GM18499 (cell line): ENCODE data around the gene TCEANC2.
"Not testable (repeated sequence)": the region's sequence is repeated elsewhere in the genome, so short reads cannot be mapped to it uniquely, and the experiment has no call there.

Experiments used
- ATAC-seq: cut with Tn5 transposase; IDR thresholded peaks from one replicate; pipeline ENCODE4 v1.9.1; 2021; ENCODE audit warnings: moderate number of reproducible peaks; ENCODE audit not compliant: insufficient read depth, unreplicated experiment

TCEANC2 gene

DNA sequence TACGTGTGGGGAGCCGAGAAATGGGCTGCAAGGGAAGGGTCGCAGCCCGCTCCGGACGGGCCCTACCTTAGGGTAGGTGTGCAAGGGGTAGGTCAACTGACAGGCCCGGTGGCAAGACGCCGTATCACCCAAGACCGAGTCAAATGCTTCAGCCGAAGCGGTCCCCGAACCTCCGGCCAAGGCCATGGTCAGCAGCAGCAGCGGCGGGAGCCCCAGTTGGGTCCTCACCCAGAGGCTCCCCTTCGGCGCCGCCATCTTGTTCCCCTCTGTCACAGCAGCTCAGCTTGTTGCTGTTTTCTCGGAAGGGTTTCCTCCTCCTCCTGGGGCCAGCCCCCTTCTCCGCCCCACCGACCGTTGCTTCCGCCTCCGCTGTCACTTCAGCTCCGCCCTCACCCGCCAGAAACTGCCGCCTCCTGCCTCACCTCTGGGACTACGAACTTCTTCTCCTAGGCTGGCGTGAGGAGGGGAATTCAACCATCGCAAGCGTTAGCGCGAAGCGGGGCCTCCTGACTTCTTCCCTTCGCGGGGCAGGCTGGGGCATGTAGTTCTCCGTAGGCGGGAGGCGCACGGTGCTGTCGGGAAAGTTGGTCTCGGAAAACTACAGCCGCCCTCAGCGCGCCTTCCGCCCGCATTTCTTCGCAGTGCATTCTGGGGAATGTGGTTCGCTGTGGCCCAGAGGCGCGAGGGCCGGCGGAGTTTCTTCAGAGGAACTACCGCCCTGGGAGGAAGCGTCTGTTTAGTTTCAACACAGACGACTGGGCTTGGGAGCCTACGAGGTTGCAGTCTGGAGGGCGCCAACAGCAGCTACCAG lies at the start of gene TCEANC2, which contains the start of gene TMEM59:
Gene TCEANC2, plus strand, starts transcription at position 675 of the 811 bp plus-strand sequence. CDS start 815 bp downstream, outside the sequence.
Gene TMEM59, minus strand, starts transcription at position 271 of the 811 bp plus-strand sequence. Its CDS starts 16 bp downstream, at position 255.
- ATAC-seq, result peak; percentile 86

DNA sequence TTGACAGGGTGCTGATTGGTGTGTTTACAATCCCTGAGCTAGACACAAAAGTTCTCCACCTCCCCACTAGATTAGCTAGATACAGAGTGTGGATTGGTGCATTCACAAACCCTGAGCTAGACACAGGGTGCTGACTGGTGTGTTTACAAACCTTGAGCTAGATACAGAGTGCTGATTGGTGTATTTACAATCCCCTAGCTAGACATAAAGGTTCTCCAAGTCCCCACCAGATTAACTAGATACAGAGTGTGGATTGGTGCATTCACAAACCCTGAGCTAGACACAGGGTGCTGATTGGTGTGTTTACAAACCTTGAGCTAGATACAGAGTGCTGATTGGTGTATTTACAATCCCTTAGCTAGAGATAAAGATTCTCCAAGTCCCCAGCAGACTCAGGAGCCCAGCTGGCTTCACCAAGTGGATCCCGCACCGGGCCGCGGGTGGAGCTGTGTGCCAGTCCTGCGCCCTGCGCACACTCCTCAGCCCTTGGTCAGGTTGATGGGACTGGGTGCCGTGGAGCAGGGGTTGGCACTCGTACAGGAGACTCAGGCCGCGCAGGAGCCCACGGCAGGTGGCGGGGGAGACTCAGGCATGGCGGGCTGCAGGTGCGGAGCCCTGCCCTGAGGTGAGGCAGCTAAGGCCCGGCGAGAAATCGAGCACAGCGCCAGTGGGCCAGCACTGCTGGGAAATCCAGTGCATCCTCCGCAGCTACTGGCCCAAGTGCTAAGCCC lies 49.5 kb upstream of the TCEANC2 start:
- ATAC-seq, result not testable (repeated sequence)

DNA sequence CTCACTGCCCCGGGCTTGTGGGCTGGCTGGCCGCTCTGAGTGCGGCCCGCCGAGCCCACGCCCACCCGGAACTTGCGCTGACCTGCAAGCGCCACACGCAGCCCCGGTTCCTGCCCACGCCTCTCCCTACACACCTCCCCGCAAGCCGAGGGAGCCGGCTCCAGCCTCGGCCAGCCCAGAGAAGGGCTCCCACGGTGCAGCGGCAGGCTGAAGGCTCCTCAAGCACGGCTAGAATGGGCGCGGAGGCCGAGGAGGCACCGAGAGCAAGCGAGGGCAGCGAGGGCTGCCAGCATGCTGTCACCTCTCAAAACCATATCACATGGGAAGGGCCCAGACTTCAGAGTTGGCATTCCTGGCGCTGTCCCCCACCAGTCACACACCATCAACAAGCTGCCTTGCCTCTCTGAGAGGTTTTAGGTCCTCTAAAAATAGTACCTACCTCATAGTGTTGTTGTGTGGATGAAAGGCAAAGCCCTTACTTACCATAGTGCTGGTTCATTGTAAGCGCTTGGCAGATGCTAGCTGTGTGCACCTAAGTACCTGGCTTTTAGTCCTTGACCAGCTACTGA lies 48.8 kb upstream of the TCEANC2 start:
- no peak for ATAC-seq

DNA sequence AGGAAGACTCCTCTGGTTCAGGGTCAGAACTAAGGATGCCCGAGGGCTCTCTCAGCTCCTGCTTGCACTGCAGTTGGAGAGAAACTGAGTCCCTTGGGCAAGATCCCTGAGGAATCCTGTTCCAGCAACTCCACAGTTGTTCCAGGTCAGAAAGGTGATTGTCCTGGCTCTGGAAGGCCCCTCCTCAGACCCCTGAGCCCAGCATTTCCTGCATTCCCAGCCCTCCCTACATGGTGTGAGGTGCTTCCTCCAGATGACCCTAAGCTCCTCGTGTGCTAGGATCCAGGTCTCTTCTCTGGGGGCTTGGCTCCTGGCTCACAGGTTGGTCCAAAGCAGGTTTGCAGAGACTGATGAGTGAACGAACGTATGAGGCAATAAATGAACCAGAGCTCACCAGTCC lies 46.9 kb upstream of the TCEANC2 start:
- no peak for ATAC-seq

DNA sequence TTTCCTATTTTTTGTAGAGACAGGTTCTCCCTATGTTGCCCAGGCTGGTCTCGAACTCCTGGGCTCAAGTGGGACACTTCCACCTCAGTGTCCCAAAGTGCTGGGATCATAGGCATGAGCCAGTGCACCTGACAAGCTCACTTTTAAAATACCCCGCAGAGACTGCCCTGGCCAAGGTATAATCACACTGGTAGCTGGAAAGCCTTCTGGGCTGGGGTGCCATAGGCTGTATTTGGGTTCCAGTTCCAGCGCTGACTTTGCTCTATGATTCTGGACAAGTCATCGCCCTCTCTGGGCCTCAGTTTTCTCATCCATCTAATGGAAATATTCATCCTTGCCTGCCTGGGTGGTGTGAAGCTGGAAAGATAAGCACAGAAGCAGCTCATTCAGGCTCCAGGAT lies 45.8 kb upstream of the TCEANC2 start:
- no peak for ATAC-seq

DNA sequence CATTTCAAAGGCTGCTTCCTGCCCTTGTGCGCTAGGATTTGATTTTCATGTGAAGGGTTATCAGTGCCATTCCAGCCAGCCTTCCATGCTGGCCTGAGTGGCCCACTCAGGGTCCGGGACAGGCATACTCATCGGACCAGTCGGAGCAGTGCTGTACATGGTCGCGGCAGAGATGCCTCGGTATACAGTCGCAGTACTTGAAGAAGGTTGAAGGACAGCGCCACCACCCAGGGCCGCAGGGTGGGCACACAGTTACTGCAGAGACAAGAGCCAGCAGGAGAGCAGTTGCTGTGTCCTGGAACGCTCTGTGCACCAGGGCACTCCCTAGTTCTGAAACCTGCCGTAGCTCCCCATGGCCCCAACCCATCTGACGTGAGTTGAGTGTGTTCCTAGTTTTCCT lies 44.5 kb upstream of the TCEANC2 start:
- no peak for ATAC-seq

DNA sequence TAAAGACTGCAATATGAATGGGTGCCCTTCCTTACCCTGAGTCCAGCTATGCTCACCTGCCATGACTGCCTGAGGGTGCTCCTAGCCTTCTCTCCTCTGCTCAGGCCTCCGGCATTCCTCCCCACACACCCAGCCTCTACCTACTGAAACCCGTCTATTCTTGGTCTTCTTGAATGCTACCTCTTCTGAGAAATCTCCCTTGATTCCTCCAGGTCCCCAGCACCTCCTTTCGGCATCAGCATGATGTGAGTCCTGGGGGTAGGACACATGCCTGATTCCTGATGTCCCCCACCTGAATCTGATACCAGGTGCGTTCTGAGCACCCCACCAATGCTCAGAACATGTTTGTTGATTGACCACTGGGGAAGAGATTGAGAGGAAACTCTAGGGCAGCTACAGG lies 44.0 kb upstream of the TCEANC2 start:
- no peak for ATAC-seq

DNA sequence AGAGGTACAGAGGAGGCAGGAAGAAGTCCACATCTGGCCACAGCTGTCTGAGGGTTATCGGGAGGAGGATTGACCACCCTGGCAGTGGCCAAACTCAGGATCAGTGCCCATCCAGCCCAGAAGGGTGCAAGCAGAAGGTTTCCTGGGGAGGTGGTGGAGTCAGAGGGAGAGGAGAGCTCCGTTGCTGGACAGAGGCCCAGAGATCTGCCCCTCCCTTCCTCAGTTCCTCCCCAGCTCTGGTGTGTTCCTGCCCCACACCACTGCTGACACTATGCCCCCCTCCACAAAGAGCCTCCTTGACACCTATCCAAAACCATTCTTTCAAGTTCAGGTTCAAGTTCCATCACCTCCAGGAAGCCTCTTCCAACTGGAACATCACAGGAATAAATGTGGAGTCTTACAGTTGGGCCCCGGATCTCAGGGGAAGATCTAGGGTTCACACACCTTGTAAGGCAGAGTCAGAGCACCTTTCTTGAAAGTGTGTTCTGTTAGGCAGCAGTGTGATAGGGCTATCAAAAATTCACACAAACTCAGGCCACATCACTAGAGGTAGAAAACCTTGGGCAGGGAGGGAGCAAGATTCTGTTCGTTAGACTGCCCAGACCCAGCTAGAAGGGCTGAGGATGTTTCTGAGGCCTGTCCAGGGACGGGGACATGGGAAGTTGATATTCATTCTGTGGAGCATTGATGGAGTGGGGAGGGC lies 42.8 kb upstream of the TCEANC2 start:
- ATAC-seq, result no peak

DNA sequence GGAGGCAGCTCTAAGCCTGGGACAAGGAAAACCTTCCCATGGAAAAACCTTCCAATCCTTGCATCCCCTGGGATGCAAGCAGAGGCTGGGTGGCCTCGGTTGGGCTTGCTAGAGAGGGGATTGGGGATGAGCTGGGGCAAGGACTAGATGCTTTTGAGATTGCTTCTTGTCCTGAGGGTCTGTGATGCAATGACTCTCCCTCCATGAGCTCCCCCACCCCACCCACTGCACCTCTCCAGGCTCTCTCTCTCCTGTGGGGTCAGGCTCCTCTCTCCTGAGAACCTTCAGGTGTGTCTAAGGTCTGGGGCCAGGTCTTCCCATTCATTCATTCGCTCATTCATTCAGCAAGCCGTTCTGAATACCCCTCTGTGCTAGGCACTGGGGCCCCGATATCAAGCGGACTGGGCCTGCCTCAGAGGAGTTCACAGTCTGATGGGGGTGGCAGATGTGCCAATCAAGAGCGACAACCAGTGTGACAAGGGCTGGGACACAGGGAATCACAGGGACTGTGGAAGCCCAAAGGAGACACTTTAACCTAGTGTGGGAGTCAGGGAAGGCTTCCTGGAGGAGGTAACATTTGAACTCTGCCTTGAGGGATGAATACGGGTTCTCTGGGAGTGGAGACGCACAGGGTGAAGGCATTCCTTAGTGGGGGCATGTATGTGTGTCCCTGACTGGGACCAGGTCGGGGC lies 41.9 kb upstream of the TCEANC2 start:
- ATAC-seq, result no peak

DNA sequence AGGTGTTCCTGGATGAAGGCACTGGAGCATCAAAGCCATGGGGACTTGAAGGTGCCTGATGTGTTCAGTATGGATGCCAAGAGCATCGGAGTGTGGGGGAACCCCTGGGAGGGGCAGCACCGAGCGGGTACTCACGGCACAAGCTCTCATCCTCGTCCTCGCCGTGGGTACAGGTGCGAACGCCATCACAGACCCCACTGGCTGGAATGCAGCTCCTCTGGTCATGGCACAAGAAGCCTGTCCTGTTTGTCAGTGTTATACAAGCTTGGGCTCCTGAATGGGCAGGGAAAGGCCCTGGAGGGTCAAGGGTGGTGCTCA lies 41.4 kb upstream of the TCEANC2 start:
- no peak for ATAC-seq

DNA sequence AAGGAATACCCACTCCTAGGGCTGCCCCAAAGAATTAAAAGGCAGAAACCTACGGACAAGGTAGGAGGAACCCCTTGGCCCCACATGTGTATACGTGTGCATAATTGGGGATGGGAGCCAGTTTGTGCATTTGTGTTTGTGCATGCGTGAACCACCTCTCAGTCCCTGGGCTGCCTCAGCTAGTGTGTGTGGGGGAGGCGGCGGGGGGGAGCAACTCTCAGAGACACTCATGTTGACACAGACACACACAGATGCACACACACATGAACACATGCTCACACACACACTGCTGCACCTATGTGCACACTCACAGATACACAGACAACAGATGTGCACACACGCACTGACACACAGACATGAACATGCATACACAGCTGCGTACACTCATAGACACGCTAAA lies 40.5 kb upstream of the TCEANC2 start:
- no peak for ATAC-seq

DNA sequence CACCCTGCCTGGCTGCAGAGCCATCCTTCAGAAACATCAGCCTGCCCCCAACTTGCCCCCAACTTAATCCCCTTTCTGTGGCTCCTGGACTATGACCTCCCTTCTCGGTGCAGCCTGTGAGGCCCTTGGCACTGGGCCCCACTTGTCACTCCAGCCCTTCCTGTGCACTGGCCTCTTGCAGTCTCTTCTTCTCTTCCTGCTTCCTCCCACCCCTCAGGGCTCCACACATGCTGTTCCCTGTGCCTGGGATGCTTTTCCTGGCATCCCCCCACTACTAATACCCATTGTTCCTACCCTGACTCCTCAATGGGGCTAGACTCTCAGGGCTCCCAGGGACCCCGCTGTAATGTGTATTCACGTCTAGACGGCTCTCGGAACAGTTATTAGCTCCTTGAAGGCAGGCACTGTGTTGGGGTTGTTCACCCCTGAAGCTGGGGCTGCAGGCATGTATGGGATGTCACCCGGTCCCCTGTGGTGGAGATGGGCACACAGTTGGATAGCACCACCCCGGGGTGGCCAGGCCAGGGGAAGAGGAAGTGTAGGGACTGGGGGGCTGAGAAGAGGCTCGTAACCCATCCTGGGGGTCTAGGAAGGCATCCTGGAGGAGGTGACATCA lies 39.9 kb upstream of the TCEANC2 start:
- no peak for ATAC-seq

DNA sequence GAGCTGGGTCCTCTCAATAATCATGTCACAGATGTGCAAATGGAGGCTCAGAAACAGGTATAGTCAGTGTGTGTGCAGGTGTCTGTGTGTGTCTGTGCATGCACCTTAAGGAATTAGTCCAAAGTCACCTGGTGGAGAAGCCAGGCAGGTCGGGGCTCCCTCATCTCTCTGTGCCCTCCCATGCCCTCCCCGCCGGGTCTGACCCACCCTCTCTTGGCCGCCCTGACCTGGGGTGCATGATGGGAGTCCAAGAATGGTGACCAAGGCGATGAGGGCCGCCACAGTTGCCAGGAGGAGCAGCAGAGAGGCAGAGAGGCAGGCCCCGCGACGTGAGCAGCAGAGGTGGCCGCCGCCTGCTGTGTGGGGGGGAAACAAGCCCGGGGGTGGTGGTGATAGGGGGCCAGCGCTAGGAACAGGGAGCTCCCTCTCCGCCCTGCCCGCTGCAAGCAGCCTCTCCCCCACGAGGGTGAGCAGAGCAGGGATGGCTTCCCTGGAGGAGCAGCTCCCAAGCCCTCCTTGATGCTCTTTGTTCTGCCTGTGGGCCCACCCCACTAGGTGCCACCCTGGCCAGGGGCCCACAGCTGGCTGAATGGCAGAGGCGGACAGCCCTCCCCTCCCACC lies 39.3 kb upstream of the TCEANC2 start:
- no peak for ATAC-seq

DNA sequence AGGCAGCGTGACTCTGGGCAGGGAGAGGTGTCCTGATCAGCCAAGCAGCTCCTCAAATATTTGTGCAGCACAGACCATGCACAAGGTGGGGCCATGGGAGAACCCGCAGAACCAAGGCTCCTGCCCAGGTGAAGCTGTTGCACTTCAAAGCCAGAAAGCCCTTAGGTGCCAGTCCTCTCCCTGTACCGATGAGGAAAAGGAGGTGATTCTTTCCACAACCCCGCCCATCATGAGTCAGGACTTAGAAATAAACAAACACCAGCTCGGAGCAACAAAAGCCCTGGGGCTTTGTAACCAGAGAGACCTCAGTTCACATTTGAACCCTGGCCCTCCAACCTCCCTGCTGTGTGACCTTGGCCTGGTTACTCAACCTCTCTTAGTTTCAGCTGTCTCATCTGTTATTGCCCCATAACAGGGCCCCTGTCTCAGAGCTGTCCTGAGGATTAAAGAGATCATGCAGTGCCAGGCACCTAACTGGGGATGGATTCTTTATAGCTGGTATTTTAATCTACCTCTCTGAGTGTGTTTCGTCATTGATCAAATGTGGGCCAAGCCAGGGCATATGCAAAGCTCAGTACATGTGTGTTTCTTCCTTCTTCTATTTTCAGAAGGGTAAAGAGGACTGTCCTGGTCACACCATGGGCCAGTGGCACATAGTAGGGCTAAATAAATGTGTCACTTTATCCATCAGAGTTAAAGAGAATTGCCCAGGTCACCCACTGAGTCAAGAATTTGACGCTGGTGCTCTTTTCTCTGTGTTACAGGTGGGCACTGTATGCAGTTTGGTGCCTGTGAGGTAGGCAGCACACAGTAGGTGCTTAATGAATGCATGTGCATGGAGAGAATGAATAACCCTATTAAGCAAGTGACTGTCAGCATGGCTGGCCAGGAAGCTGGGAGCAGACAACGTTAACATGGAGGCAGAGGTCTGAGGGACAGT lies 36.8 kb upstream of the TCEANC2 start:
- no peak for ATAC-seq

DNA sequence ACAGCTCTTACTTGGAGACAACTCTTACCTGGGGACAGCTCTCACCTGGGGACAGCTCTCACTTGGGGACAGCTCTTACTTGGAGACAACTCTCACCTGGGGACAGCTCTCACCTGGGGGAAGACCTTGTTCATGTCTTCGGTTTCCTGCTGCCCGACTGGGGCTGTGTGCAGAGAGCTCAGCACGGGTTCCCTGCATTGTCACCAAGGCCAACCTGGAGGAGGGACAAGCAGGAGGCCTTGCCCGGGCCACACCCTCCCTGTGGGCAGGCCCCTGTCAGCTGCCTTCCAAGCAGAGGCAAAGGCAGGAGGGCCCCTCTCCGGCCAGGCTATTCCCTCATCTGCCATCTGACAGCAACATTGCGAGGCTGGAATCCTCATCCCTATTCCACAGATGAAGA lies 35.4 kb upstream of the TCEANC2 start, which contains the start of gene LDLRAD1:
Gene LDLRAD1, minus strand, starts transcription at position 208 of the 400 bp plus-strand sequence. Its CDS starts 74 bp downstream, at position 134.
- ATAC-seq, result no peak

DNA sequence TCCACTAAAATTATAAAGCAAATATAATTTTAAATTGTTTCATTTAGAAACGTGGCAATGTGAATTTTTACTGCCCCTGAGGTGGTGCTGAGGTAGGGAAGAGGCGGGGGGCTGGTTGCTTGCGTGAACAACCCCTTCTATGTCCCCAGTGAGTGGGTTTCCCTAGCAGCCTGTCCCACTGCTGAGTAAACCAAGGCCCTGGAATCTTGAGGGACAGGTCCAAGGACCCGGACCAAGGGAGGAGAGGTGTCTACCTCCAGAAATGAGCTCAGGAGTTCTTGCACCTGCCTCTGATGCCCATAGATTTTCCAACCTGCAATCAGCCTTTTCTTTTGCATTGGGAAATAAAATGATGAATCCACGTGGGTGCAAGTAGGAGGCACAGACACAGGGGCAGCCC lies 34.8 kb upstream of the TCEANC2 start:
- no peak for ATAC-seq

DNA sequence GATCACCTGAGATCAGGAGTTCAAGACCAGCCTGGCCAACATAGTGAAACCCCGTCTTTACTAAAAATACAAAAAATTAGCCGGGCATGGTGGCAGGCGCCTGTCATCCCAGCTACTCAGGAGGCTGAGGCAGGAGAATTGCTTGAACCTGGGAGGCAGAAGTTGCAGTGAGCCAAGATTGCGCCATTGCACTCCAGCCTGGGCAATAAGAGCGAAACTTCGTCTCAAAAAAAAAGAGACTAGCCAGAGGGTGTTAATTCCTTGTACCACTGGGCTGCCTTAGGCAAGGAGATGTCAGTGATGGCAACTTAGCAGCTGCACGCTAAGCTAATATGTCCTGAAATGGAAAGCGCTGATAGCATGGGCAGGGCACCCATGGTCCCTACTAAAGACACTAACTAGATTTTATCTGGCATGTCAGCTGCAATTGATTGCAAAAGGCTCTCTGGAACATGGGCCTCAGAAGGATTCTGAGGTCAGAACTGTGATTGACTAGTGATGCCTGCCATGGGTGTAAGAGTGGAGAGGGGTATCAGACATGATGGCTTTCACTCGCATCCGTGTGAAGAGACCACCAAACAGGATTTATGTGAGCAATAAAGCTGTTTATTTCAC lies 33.7 kb upstream of the TCEANC2 start:
- not testable (repeated sequence) for ATAC-seq

DNA sequence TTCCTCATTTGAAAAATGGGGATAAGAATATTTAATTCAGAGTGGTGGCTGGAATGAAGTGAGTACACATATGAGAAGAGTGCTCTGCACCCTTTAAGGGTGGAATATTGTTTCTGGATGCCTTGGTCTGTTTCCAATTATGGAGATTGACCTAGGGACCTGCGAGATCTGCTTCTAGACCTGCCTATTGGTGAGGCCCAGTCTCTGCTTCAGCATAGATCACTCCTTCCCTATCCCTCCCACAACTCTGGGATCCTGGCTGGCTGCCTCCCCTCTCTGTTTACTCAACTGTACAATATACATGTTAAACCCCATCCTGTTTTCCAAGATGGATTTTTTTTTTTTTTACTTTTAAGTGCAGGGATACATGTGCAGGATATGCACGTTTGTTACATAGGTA lies 29.1 kb upstream of the TCEANC2 start:
- no peak for ATAC-seq
